ENCODE data around the gene NDUFB10.
A peak's percentile ranks its signal among the peaks of the same experiment; 100 is the strongest.

Gene NDUFB10

DNA sequence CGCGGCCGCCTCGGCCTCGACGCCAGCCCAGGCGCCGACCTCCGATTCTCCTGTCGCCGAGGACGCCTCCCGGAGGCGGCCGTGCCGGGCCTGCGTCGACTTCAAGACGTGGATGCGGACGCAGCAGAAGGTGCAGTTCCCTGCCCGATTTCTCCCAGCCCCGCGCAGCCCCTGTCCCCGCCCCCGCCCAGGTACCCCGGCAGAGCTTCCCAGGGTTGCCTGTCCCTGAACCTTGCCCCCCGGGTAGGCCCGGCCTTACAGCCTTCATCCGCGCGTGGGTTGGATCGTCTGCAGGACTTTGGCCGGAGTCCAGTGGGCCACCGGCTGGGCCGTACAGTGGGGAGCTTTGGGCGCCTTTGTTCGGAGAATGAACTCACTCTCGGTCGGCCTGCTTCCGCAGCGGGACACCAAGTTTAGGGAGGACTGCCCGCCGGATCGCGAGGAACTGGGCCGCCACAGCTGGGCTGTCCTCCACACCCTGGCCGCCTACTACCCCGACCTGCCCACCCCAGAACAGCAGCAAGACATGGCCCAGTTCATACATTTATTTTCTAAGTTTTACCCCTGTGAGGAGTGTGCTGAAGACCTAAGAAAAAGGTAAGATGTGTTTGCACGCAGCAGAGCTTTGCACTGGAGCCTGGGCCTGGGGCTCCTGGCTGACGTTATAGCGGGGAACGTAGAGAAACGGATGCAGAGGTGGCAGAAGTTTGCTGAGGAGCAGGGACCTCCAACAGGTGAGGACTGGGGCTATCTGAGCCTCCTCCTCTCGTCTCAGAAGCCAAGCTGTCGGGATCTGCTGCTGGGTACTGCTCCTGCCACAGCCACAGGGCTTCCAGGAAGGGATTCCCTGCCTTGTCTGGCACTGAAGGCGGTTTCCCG is 25.2 kb downstream of the NDUFB10 start:
- DNase-seq (ENCODE audit: low spot score) = no peak

DNA sequence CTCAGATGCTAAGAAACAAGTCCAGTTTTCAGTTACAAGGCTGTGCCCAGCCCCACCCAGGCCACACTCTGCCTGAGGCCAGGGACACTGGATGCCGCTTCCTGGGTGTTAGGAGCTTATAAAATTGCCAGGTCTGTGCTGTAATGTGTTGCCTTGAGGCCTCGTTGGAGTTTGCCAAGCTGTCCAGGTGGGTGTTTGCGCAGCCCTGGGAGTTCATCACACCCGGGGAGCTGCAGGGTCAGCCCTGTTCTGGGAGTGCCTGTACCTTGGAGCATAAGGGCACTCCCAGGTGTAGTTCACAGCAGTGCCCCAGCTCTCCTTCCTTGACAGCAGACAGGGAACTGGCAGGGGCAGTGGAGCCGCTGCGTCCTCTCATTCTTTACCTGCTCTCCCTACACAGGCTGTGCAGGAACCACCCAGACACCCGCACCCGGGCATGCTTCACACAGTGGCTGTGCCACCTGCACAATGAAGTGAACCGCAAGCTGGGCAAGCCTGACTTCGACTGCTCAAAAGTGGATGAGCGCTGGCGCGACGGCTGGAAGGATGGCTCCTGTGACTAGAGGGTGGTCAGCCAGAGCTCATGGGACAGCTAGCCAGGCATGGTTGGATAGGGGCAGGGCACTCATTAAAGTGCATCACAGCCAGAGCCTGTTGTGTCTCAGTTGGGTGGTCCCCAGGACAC is 26.3 kb downstream of the NDUFB10 start:
- no peak for DNase-seq (ENCODE audit: low spot score)

DNA sequence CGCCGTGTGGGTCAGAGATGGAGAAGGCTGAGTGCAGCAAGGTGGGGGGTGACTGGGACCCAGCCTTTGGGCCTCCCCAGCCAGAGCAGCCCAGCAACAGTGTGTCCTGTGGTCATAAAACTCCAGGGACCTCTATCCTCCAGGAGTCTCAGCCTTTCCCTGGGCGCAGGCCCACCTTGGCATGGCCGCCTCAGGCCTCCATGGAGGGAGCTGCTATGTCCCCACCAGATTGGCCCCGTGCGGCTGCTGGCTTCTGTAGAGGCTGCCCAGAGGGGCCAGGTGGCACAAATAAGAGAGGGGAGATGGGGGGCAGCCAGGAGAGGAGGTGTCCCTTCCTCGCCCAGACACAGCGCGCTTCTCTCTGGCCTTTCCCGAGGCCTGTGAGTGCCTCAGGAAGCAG is 27.9 kb downstream of the NDUFB10 start:
- DNase-seq (ENCODE audit: low spot score) = no peak

DNA sequence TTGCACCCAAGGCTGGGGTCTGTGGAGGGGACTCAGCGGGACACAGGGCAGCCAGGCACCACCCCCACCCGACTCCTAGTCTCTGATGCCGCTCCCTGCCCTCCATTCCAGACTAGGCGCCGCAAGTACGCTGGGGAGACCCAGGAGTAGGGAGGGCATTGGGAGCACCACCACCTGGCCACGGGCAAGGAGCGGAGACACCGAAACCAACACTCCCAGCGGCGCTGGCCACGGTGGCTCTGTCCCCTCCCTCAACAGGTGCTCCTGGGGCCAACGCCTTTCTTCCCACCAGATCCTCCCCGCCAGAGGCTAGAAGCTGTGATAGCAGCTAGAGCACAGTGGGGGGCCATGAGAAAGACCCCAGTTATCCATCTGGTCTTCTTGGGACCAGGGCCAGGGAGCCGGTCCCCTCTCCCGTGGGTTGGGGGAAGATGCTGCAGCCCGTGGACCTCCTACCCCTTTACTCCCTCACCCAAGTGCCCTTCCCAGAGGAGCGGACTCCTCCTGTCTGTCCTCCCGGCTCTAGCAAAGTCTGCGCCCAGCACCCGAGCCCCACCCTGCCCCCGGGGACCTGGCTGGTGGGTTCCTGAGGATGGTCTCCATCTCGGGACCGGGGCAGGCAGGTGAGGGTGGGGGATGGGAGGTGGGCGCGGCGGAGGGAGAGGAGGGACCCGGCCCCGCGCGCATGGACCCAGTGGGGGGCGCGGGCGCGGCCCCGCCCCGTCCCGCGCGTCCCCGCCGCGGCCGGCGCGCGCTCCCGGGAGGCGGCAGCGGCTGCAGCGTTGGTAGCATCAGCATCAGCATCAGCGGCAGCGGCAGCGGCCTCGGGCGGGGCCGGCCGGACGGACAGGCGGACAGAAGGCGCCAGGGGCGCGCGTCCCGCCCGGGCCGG is 30.1 kb downstream of the NDUFB10 start, which contains the start of gene SYNGR3:
Gene SYNGR3 (plus strand): TSS at position 762 of the 892 bp plus-strand sequence. CDS start 133 bp downstream, outside the sequence.
- no peak for DNase-seq (ENCODE audit: low spot score)

DNA sequence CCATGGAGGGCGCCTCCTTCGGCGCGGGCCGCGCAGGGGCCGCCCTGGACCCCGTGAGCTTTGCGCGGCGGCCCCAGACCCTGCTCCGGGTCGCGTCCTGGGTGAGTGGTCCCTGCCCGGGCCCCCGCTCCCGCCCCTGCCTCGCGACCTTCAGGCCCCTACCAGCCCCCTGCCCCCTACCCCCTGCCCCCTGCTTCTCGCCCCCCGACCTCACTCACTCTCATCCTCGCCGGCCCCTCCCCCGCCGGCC is 30.7 kb downstream of the NDUFB10 start:
- no peak for DNase-seq (ENCODE audit: low spot score)

DNA sequence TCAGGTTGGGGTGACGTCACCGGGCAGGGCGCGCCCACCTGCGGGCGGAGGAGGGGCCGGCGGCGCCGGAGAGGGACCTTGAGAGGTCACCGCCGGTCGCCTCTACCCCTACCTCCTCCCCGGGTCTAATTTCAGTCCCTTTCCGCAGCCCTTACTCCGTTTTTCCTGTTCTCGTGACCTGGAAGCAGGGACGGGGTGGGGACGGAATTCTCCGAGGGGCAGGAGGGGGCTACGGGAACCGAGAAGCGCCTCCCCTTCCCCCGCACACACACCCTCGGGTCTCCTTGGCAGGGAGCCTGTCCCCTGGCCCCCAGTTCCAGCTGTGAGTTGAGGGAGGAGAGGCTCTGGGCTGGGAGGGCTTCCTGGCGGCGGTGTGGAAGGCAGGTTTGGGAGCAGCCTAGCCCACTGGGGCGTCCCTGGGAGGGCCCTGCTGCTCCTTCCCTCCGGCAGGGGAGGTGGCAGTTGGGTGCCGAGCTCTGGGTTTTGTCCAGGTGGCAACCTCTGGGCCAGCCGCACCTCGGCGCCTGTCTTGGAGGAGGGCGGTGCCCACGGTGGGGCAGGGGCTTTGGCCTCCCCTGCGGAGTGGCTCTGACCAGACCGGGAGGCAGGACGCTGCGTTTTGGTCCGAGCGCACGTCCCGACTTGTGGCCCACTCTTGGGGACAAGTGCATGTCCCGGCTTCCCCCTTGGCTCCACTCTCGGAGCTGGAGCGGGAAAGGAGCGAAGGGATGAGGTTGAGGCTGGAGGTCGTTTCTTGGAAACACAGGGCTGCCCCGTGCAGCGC is 31.2 kb downstream of the NDUFB10 start:
- peak; percentile 41 for DNase-seq (ENCODE audit: low spot score)

DNA sequence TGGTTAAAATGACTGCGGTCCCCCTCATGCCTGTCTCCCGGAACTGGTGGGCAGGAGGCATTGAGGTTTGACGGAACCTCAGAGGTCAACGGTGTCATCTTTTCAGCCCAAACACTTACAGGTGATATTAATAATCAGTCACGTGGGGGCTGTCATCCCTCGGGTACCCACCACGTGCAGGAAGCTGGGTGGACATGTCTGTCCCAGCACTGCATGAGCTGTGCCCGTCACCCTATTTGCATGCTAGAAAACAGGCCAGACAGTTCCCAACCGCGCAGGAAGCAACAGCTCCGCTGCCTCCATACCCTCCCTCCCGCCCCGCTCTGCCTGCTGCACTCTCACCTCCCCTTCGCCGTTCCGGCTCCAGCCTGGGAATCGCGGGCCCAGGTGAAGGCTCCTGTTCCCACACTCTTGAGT is 31.8 kb downstream of the NDUFB10 start:
- DNase-seq (ENCODE audit: low spot score) = no peak

DNA sequence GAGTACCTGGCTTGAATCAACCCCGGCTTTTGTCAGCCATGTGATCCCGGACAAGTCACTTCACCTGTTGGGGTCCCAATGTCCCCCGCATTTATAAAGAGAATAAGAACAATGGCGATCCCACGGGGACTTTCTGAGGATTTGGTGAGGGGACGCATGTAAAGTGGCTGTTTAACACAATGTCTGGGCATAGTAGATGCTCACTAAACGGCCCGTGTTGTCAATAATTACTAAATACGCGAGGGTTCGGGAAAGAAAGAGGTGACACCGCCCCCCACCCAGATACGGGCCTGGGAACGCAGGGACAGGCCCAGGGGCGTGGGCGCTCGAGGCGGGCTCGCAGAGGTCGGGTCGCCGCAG is 32.2 kb downstream of the NDUFB10 start:
- DNase-seq (ENCODE audit: low spot score) = no peak

DNA sequence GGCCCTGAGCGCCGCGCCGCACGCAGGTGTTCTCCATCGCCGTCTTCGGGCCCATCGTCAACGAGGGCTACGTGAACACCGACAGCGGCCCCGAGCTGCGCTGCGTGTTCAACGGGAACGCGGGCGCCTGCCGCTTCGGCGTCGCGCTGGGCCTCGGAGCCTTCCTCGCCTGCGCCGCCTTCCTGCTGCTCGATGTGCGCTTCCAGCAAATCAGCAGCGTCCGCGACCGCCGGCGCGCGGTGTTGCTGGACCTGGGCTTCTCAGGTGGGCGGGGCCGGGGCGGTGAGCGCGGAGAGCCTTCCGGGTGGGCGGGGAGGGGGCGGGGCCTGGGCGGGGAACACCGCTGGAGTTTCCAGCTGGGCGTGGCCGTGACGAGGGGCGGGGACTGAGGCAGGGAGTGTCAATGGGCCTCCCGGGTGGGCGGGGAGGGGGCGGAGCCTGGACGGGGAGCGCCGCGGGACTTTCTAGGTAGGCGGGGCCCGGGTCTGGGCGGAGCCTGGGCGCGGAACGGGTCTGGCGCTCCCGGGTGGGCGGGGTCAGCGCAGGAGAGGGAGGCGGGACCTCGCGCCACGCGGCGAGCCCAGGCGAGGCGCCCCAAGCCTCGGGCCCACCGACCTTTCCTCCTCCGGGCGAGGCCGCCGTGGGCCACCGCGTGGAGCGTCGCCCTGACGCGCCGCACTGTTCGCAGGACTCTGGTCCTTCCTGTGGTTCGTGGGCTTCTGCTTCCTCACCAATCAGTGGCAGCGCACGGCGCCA is 32.8 kb downstream of the NDUFB10 start:
- peak; percentile 57 for DNase-seq (ENCODE audit: low spot score)

DNA sequence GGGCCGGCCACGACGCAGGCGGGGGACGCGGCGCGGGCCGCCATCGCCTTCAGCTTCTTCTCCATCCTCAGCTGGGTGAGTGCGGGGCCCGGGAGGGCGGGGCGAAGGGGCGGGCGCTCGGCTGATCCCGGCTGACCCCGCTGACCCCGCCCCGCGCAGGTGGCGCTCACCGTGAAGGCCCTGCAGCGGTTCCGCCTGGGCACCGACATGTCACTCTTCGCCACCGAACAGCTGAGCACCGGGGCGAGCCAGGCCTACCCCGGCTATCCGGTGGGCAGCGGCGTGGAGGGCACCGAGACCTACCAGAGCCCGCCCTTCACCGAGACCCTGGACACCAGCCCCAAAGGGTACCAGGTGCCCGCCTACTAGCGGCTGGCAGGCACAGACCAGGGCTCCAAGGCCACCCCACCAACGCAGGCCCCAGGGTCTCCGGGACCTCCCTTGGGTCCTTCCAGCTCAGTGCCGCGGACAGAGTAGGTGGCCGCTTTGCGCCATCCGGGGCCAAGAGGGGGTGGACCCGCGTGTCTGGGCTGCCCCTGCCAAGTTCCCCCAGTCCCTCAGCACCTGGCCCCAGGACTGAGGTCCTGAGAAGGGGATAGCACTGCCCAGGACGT is 33.5 kb downstream of the NDUFB10 start:
- no peak for DNase-seq (ENCODE audit: low spot score)

DNA sequence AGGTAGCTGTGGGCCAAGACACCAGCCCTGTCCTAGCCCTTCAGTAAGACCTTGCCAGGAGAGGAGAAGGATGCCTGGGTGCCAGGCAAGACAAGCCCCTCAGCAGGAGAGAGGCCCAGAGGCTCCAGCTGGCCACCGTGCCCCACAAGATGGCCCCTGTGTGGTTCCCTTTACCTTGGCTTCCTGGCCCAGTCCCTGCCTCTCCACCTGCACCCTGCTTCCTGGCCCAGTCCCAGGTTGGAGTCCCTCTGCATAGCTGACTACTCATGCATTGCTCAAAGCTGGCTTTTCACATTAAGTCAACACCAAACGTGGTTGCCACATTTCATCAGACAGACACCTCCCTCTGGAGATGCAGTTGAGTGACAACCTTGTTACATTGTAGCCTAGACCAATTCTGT is 34.4 kb downstream of the NDUFB10 start:
- DNase-seq (ENCODE audit: low spot score) = no peak

DNA sequence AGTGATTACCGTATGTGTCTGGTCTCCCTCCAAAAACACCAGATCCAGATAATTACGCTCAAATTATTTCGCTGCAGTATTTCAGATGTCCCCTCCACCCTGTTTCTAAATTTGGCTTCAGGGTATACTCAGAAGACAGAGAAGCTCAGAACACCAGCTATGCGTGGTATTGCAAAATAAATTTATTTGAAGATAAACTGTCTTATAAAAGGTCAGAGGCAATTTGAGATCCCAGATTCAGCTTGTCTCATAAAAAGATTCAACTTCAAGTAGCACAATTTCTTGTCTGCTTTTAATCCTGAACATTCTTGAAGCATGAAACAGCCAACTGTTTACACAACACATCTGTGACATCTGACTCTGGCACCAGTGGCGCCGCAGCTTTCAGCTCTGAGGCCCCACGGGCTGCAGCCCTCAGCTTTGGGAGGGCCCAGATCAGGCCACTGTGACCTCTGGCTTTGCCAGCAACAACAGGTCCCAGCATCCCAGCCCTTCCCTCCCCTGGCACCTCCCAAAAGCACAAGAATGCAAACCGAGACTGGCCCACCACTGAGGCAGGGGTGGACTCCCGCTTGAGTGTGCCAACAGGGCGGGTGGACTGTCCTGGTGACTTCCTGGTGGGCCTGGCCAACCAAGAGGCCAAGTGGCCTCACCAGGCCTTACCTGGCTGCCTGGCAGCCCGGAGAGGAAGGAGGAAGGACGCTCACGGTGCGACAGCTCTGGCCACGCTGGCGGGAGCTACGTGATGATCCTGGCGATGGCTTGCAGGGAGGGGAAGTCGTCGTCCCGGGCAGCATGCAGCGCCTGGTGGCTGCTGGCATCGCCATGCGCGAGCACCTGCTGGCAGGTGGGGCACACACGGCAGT is 38.4 kb downstream of the NDUFB10 start:
- DNase-seq (ENCODE audit: low spot score) = no peak

DNA sequence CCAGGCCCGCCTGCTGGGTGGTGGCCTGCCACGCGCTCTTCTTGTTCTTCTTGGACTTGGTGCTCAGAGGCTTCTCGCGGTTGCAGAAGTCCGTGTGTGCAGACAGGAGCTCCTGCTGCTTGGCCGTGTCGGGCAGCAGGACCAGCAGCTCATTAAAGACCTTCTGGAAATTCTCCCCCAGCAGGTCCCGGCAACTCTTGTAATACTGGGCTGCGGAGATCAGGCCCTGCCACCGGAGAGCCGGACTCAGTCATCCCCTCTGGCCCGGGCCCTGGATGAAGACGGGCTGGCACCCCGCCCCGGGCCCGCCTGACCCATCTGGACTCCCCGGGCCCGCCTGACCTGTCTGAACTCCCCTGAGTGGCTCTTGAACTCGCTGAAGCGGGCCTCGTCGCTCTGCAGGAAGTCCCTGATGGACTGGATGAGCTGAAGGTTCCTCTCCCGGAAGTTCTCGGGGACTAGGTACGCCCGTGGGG is 39.1 kb downstream of the NDUFB10 start:
- no peak for DNase-seq (ENCODE audit: low spot score)

DNA sequence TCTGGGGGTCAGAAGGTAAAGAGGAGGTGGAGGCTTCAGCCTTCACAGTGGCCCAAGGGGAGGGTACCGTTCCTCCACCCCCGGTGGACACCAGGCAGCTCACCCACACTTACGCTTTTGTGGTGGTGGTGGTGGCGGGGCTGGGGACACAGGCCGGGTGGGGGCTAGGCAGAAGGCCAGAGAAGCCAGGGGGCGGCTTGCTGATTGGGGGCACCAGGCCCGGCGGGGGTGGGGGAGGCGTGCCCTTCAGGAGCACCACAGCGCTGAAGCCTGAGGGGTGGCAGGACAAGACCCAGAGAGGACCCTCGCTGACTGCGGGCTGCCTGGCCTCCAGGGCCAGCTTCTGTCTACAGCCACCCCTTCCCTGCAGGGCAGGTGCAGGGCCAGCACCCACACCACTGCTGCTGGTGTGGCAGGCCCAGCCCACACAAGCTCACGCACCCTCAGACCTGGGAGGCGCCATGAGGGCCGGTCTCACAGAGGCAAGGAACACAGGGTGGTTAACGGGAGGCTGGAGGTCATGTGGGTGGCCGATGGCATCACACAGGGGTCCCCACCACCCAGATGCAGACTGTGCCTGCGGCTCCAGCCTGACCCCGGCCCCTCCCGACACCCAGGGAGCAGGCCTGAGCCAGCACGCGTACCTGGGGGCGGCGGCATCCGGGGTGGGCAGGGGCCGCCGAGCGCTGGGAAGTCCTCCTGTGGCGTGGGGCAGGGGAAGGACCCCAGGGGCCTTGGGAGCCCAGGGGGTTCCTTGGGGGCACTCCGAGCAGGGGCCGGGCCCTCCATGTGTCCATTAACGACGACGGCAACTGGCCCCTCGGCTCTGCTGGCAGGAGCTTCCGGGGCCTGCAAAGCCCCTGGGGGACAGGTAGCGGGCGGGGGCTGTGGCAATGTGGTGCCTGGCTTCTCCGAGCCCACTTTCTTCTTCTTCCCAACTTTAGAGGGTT is 39.8 kb downstream of the NDUFB10 start:
- DNase-seq (ENCODE audit: low spot score) = no peak

DNA sequence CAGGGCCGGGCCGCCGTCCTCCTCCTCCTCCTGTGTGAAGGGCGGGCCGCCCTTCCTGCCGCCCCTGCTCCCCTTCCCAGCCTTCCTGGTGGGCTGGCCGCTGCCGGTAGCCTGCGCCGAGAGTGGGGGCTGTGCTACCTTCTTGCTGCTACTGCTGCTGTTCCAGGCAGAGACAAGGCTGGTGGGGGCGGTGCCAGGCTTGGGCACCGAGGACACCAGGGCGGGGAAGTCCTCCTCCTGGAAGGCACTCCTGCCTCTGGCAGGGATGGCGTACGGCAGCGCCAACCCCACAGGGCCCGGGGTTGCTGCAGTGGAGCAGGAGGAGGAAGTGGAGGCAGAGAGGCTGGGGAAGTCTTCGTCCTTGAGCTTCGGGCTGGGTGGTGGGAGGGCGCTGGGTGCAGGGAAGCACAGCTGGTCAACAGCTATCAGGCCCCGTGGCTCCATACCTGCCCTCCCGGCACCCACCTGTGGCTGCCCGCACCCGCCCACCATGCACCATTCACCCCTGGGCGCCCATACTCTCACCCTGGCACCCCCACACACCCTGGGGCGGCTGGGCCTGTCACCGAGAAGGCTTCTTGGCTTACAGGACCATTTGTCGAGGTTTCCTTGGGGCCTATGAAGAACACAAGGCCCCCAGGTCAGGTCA is 40.7 kb downstream of the NDUFB10 start:
- DNase-seq (ENCODE audit: low spot score) = no peak

DNA sequence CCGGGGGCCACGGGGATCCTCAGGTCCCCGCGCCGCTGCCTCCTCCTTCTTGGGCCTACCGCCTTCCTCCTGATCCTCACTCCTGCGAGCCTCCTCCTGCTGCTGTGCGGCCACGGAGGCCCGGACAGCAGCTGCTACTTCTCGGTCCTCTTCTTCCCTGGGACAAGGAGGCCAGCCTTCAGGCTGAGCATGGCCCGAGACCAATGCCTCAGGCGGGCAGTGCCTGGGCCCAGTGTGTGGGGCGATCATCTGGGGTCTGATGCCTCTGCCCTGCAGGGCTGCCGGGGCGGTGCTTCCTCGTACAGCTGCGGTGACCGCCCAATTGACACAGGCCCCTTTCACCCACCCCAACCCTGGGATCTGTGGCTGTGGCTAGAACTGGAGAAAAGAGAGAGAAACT is 41.7 kb downstream of the NDUFB10 start:
- DNase-seq (ENCODE audit: low spot score) = no peak

DNA sequence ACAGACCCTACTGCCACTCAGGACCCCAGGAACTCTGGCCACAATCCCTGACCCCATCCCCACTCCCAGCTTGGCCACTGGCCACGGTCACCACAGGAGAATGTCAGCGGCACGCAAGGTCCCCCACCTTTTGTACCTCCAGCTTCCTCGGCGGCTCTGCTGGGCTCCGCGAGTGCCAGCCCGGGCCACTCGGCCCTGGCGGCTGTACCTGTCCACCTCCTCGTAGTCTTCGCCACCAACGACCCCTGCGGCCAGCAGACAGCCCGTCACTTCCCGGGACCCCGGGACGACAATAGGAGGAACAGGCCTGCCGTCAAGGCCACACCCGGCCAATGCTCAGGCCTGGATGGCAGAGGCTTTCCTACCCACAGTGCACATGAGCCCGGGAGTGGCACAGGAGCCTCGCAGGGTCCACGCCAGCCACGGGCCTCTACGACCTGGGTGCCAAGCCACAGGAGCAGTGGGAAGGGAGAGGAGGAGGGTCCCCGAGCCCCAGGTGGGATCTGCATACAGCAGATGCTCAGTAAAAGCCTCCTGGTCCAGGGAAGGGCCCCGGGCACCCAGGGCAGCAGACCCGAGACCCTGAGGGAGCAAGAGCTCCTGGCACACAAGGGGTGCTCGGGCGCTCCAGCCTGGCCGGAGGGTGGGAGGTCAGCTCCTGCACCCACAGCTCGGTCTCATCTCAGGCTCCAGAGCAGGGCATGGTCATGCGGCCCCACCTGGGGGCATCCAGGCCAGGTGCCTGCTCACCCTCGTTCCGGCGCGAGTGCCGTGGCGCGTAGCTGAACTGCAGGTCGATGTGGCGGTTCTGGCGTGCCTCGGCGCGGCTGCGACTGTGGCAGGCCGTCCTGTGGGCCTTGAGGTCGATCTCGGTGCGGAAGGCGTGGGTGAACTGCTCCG is 42.4 kb downstream of the NDUFB10 start:
- no peak for DNase-seq (ENCODE audit: low spot score)
